ENCODE results near the gene RAET1L.
"Not testable (repeated sequence)": the region's sequence is repeated elsewhere in the genome, so short reads cannot be mapped to it uniquely, and the experiment has no call there.

RAET1L gene

DNA sequence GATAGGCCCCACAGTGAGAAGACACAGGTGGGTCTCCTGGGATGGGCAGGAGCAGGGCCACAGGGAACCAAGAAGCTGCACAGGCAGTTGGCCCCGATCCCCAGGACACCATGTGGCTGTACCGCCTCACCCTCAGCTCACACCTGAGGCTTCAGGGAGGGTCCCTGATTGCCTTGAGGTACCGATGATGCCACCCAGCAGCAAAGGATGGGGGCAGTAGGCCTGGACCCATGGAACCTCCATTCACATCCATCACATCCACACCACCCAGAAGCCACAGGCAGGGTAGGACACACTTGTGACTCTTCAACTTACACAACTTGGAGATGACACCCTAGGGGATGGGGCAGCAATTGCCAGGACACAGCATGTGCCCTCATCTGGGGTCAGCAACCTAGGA lies 21.7 kb downstream of the RAET1L start:
- H3K27ac Mint-ChIP-seq, result peak overlapping the region; percentile 92
- H3K36me3 Mint-ChIP-seq, H3K9me3 Mint-ChIP-seq, DNase-seq, CTCF ChIA-PET: not testable (repeated sequence)
- peak overlapping the region; percentile 90 for H3K4me3 Mint-ChIP-seq
- peaks cover 76% of the 10 kb centered on the region for H3K27me3 Mint-ChIP-seq
- peaks cover 58% of the 10 kb centered on the region for H3K4me1 Mint-ChIP-seq

DNA sequence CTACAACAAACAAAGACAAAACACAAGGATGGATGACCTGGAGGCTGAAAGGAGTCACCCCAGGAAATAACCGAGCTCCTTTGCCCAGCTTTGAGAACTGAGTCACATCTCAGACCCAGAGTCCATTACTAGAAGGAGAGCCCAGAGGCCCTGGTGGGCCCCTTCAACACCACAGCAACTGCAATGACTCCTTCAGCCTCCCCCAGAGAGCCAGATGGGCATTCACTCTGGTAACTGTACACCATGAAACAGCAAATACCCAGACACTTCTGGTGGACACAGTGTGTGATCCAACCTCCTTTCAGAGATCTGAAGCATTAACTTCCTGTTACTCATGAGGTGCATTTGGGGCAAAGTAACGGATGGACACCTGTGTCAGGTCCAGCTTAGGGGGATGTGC lies 22.6 kb downstream of the RAET1L start:
- peaks cover 3% of the 10 kb centered on the region for H3K9me3 Mint-ChIP-seq
- peaks cover 74% of the 10 kb centered on the region for H3K27me3 Mint-ChIP-seq
- no peak for DNase-seq
- no peak overlapping the region for H3K27ac Mint-ChIP-seq
- peaks cover 53% of the 10 kb centered on the region for H3K4me1 Mint-ChIP-seq
- no peak overlapping the region for H3K4me3 Mint-ChIP-seq
- H3K36me3 Mint-ChIP-seq, result peaks cover 6% of the 10 kb centered on the region
- CTCF ChIA-PET, result no interaction called here

DNA sequence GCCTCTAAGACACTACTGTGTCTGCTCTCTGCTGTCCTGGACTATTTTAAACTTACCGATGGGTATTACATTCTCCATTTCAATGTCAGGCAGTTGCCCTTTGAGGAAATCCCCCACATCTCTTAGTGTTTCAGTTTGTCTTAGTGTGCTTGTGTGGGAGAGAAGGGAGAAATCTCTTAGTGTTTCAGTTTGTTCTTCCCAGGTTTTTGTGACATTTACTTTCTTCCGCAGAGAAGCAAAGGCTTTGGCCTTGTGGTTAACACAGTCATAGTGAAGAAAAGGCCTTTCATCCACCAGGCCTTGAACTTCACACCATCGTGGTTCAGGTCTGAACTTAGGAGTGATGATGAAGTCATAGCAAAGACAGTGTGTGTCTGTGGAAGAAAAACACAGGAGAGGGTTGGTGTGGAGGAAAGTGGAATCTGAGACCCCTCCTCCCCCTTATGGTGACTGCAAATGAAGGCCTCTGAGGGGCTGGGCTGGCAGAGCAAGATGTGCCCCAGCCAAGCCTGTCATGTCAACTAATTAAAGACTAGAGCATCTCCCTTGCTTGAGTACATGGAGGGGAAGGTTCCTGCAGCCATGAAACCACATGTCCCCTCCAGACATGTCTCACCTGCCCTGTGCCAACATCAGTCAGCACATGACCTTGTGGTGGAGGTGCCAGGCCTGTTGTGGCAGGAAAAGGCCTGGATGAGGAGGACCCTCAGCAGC lies 23.9 kb downstream of the RAET1L start:
- peaks cover 6% of the 10 kb centered on the region for H3K36me3 Mint-ChIP-seq
- H3K27me3 Mint-ChIP-seq, result peaks cover 73% of the 10 kb centered on the region
- CTCF ChIA-PET, result no interaction called here
- peak; percentile 46 for DNase-seq
- peaks cover 3% of the 10 kb centered on the region for H3K9me3 Mint-ChIP-seq
- H3K4me1 Mint-ChIP-seq, result peaks cover 45% of the 10 kb centered on the region
- no peak overlapping the region for H3K4me3 Mint-ChIP-seq
- peak overlapping the region; percentile 13 for H3K27ac Mint-ChIP-seq

GRCh38 chr6:149999636-150000035 lies 25.7 kb downstream of the RAET1L start:
- H3K27ac Mint-ChIP-seq, result no peak overlapping the region
- peaks cover 3% of the 10 kb centered on the region for H3K9me3 Mint-ChIP-seq
- H3K4me1 Mint-ChIP-seq, result peaks cover 37% of the 10 kb centered on the region
- CTCF ChIA-PET, result no interaction called here
- DNase-seq, result no peak
- peaks cover 6% of the 10 kb centered on the region for H3K36me3 Mint-ChIP-seq
- no peak overlapping the region for H3K4me3 Mint-ChIP-seq
- H3K27me3 Mint-ChIP-seq, result peaks cover 76% of the 10 kb centered on the region

DNA sequence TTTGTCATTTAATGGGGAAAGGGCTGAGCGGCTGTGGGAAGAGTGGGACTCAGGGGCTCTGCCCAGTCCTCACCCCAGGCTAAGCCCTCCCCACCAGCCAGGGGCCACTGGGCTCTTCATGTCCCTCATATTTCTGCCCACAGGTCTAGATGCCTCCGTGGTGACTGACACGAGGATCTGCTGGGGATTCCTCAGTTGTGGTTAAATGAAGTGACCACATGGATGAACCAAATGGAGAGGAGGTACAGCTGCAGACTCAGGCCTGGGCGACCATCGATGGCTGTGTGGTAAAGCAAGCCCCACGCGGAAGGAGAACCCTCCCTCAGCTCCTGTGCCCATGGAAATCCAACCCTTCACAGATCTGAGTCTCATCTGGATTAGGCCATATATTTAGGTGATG lies 29.4 kb downstream of the RAET1L start:
- Mint-ChIP-seq H3K4me3 (no peak overlapping the region), H3K27ac (no peak overlapping the region), H3K36me3 (peaks cover 4% of the 10 kb centered on the region), H3K4me1 (peaks cover 21% of the 10 kb centered on the region), H3K9me3 (no peaks in the 10 kb centered on the region), H3K27me3 (peaks cover 95% of the 10 kb centered on the region)
- no peak for DNase-seq
- CTCF ChIA-PET, result interaction anchor here (0.9 kb wide), 1 partner anchor 11 kb away, joined by 3 read pairs; no protein-coding TSS in a partner anchor

- Mint-ChIP-seq H3K27ac (no peak overlapping the region), H3K27me3 (peaks cover 95% of the 10 kb centered on the region), H3K4me1 (peaks cover 20% of the 10 kb centered on the region), H3K4me3 (no peak overlapping the region), H3K36me3 (peaks cover 5% of the 10 kb centered on the region), H3K9me3 (no peaks in the 10 kb centered on the region)
- no peak for DNase-seq
- CTCF ChIA-PET, result no interaction called here
These were observed 30.0 kb downstream of the RAET1L start for GRCh38 chr6:149995235-149995750.

DNA sequence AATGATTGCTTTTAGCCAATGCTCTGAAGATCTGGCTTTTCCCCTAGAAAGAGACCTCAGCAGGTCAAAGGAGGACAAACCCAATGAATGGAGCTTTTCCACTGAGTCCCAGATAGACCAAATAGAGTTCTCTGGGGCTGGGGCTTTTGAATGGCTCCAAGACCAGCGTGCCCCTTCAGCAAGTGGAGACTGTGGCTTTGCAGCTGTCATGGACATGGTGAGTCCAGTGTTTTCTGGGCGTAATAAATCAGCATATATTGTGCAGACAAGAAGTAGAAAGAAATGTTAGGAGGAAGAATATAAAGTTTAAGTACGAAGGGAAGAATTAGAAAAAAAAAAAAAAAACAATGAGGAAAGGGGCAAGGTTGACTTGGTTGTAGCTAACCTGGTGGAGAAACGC lies 33.5 kb downstream of the RAET1L start:
- H3K9me3 Mint-ChIP-seq, result peaks cover 8% of the 10 kb centered on the region
- no peak for DNase-seq
- H3K4me1 Mint-ChIP-seq, result peaks cover 38% of the 10 kb centered on the region
- CTCF ChIA-PET, result no interaction called here
- H3K36me3 Mint-ChIP-seq, result peaks cover 6% of the 10 kb centered on the region
- peak overlapping the region; percentile 68 for H3K4me3 Mint-ChIP-seq
- peaks cover 97% of the 10 kb centered on the region for H3K27me3 Mint-ChIP-seq
- no peak overlapping the region for H3K27ac Mint-ChIP-seq

DNA sequence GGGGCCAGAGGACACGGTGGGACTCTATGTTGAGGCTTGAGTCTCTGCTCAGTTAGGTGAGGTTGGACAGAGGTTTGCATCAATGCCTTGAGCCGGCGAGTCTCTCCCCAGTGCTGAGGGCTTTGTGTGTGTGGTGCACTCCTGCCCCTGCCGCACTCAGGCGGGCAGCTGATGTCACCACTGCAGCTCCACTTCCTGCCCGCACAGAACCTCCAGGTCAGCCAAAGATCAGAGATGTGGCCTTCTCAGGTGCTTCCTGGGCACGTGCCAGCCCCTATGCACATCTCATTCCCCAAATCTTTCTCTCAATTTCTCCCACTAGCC lies 33.9 kb downstream of the RAET1L start:
- CTCF ChIA-PET, H3K9me3 Mint-ChIP-seq, H3K36me3 Mint-ChIP-seq: not testable (repeated sequence)
- Mint-ChIP-seq H3K27ac (peak overlapping the region; percentile 78), H3K4me1 (peaks cover 38% of the 10 kb centered on the region), H3K27me3 (peaks cover 99% of the 10 kb centered on the region), H3K4me3 (peak overlapping the region; percentile 68)
- DNase-seq, result peak; percentile 31

DNA sequence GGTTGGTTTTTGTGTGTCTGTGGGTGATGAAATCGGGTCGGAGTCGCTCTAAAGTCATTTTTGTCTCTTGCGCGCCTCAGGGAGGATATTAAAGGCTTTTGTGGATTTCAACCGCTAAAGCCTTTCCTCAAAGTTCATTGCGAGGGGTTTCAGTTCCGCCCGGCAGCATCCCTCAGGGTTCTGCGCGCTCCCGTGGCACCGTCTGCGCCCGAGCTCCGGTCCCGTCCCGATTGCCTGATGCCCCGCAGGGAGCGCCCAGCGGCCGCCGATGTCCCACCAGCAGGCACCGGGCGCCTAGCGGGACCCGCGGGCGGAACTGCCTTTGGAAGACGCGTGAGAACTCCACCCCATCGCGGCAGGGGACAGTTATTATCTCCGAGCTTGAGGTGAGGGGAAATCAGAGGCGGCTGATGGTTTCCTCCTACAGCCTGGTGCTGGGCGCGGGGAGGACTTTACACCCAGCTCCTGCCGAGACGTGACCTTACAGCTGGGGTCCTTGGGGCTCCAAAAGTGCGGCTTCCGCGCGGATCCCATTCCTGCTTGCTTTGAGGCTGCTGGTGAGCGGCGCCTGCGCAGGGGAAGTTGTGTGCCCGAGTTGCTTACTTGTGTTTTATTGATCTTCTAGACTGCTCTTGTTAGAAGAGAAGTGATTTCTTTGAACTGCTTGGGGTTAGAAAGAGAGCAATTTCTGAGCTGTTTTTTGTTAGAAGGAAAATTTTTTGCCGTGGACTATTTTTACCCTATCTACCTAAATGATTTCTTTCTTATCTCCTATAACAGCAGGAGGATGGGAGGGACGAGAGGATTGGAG lies 34.5 kb downstream of the RAET1L start:
- Mint-ChIP-seq H3K27me3 (peaks cover 99% of the 10 kb centered on the region), H3K9me3 (peaks cover 8% of the 10 kb centered on the region), H3K4me1 (peaks cover 38% of the 10 kb centered on the region), H3K36me3 (peaks cover 6% of the 10 kb centered on the region), H3K4me3 (peak overlapping the region; percentile 68), H3K27ac (peak overlapping the region; percentile 78)
- peak; percentile 48 for DNase-seq
- CTCF ChIA-PET, result no interaction called here

DNA sequence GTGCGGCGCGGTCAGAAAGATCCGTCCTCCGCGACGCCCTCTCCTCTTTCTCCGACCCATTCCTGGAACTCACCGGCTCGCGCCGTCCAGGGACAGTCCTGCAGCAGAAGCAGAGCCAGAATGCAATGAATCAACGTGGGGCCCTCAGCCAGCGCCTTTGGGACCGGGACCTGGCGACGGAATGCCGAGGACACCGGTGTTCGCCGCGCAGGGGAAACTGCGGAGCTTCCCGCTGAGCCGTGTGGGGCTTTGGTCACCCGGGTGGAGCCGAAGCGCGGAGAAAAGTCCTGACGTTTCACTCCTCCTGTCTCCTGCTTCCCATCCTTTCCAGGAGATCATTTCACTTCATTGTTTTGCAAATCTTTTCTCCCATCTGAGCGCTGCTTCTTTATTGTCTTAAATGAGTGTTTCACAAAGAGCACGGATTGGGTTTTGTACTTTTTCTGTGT lies 35.1 kb downstream of the RAET1L start:
- peaks cover 38% of the 10 kb centered on the region for H3K4me1 Mint-ChIP-seq
- no peak for DNase-seq
- CTCF ChIA-PET, result no interaction called here

DNA sequence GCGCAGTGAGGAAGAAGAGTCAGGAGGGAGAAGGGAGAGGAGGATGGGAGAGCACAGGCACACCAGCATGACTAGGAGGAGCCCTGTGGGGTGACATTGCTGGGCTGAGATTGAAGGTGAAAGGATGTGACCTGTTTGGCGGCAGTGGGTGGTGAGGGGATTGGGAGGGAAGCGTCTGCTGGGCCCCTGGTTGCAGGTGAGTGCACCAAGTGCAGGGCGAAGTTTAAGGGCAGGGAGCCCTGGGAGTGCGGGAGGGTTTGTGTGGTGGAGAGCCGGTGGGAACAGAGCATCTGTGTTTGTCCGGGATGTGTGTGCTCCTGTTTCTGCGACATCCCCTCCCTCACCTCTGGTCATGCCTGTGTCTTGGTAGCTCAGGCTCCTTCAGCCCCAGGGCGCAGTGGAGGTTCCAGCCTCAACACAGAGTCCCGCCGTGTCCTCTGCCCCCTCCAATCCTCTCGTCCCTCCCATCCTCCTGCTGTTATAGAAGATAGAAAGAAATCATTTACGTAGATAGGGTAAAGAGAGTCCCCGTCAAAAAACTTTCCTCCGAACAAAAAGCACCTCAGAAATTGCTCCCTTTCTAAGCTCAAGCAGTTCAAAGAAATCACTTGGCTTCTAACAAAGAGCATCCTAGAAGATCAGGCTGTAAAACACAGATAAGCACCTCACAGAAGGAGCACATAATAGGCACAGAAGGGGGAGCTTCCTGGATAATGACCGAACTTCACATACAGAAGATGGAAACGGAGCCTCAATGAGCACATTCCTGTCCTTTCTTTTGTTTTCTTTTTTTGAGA lies 36.6 kb downstream of the RAET1L start:
- Mint-ChIP-seq H3K9me3 (peaks cover 8% of the 10 kb centered on the region), H3K4me1 (peaks cover 38% of the 10 kb centered on the region), H3K36me3 (peaks cover 6% of the 10 kb centered on the region), H3K4me3 (no peak overlapping the region), H3K27ac (no peak overlapping the region), H3K27me3 (peaks cover 99% of the 10 kb centered on the region)
- DNase-seq, result no peak
- CTCF ChIA-PET, result no interaction called here

More for the DNA sequence above, 35.1 kb downstream of the RAET1L start:
- peaks cover 99% of the 10 kb centered on the region for H3K27me3 Mint-ChIP-seq
- peak overlapping the region; percentile 4 for H3K27ac Mint-ChIP-seq
- H3K36me3 Mint-ChIP-seq, result peaks cover 6% of the 10 kb centered on the region
- H3K9me3 Mint-ChIP-seq, result peaks cover 8% of the 10 kb centered on the region
- H3K4me3 Mint-ChIP-seq, result peak overlapping the region; percentile 68

DNA sequence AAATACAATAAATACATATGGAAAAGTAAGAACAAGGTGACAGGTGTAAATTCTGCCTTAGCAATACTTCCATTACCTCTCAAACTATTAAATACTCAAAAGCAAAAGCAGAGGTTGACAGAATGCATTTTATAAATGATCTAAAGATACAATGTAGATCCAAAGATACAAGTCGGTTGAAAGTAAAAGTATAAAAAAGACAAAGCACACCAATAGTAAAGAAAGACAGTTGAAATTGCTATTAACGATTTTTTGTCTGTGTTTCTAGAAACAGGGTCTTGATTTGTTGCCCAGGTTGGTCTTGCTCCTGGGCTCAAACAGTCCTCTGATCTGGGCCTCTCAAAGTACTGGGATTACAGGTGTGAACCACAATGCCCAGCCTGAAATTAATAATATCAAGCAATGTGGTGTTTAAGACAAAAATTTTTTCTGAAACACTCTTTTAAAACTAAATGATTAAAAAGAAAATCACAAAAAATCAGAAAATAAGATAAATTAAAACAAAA lies 37.7 kb downstream of the RAET1L start:
- CTCF ChIA-PET, result no interaction called here
- H3K4me3 Mint-ChIP-seq, result no peak overlapping the region
- peaks cover 99% of the 10 kb centered on the region for H3K27me3 Mint-ChIP-seq
- DNase-seq, result no peak
- peaks cover 6% of the 10 kb centered on the region for H3K36me3 Mint-ChIP-seq
- H3K27ac Mint-ChIP-seq, result no peak overlapping the region
- peaks cover 8% of the 10 kb centered on the region for H3K9me3 Mint-ChIP-seq
- peaks cover 39% of the 10 kb centered on the region for H3K4me1 Mint-ChIP-seq

- H3K27ac Mint-ChIP-seq, result no peak overlapping the region
These were observed 39.8 kb downstream of the RAET1L start for GRCh38 chr6:149985481-149985937.

GRCh38 chr6:149984773-149985172 lies 40.6 kb downstream of the RAET1L start:
- CTCF ChIA-PET, result no interaction called here
- Mint-ChIP-seq H3K27me3 (peaks cover 92% of the 10 kb centered on the region), H3K4me3 (no peak overlapping the region), H3K36me3 (peaks cover 4% of the 10 kb centered on the region), H3K4me1 (peaks cover 18% of the 10 kb centered on the region), H3K9me3 (peaks cover 8% of the 10 kb centered on the region), H3K27ac (no peak overlapping the region)
- no peak for DNase-seq

More at GRCh38 chr6:149985481-149985937, 39.8 kb downstream of the RAET1L start:
- H3K36me3 Mint-ChIP-seq, result peaks cover 6% of the 10 kb centered on the region
- CTCF ChIA-PET, result no interaction called here
- DNase-seq, result no peak
- peaks cover 8% of the 10 kb centered on the region for H3K9me3 Mint-ChIP-seq
- H3K27me3 Mint-ChIP-seq, result peaks cover 99% of the 10 kb centered on the region
- H3K4me1 Mint-ChIP-seq, result peaks cover 26% of the 10 kb centered on the region
- H3K4me3 Mint-ChIP-seq, result no peak overlapping the region
